PC-3 (cell line): ENCODE data around the gene ETV6. TPM values are rescaled to one million over a fixed set of nuclear protein-coding genes. Genes with fewer than 3 reads are reported as not detected.

Experiments
- ATAC-seq: fragments of 200-7000 bp; cut with Tn5 transposase; 2 replicates; pipeline ENCODE4 v1.9.1; 2020; ENCODE audit warnings: mild to moderate bottlenecking, moderate library complexity
- BruUV-seq: library from RNA; stranded (reverse); fragments of 400-500 nt; replicated peaks from 2 replicates; lab custom pipeline; 2021; lab: Mats Ljungman, UMichigan
- CTCF ChIA-PET: fragments of 300-600 bp; sonication (Branson Sonifier 250); formaldehyde crosslinking; loops from one replicate; lab custom pipeline; 2022; ENCODE audit warnings: antibody characterized with exemption; lab: Charles Lee
- POLR2A ChIA-PET: fragments of 300-600 bp; sonication (Branson Sonifier 250); formaldehyde crosslinking; loops from one replicate; lab custom pipeline; 2022; ENCODE audit warnings: antibody characterized with exemption; ENCODE audit not compliant: unreplicated experiment; lab: Charles Lee
- DNase-seq: peaks from one replicate; pipeline ENCODE4 v3.0.0-alpha.2; 2015
- H2AFZ ChIP-seq: fragments of 300-600 bp; sonication (generic); 2 replicates; pipeline ENCODE4 v1.6.0; 2016; ENCODE audit warnings: antibody characterized with exemption, low read length
- H3F3A ChIP-seq: fragments of 300-600 bp; sonication (generic); one replicate; pipeline ENCODE4 v1.6.0; 2017; ENCODE audit warnings: antibody characterized with exemption, low read length, control low read depth, mild to moderate bottlenecking; ENCODE audit not compliant: unreplicated experiment
- H3K27ac ChIP-seq: fragments of 300-600 bp; sonication (generic); 2 replicates; pipeline ENCODE4 v1.5.1; 2016; ENCODE audit warnings: mild to moderate bottlenecking, low read length
- H3K27me3 ChIP-seq: fragments of 300-600 bp; sonication (generic); 2 replicates; pipeline ENCODE4 v1.6.1; 2016; ENCODE audit warnings: low read length, mixed read lengths
- H3K36me3 ChIP-seq: fragments of 300-600 bp; sonication (generic); 2 replicates; pipeline ENCODE4 v1.6.1; 2016; ENCODE audit warnings: low read depth, mixed run types, low read length, mixed read lengths
- H3K4me1 ChIP-seq: fragments of 300-600 bp; sonication (generic); 2 replicates; pipeline ENCODE4 v1.5.1; 2016; ENCODE audit warnings: low read length; ENCODE audit not compliant: insufficient read depth
- H3K4me2 ChIP-seq: fragments of 300-600 bp; sonication (generic); 2 replicates; pipeline ENCODE4 v1.6.0; 2016; ENCODE audit warnings: low read length
- H3K4me3 ChIP-seq: fragments of 300-600 bp; sonication (generic); 2 replicates; pipeline ENCODE4 v1.5.1; 2016; ENCODE audit warnings: mild to moderate bottlenecking, low read length, mixed read lengths
- H3K79me2 ChIP-seq: fragments of 300-600 bp; sonication (generic); 2 replicates; pipeline ENCODE4 v1.6.1; 2017; ENCODE audit warnings: low read length, mixed read lengths
- H3K9ac ChIP-seq: fragments of 300-600 bp; sonication (generic); 2 replicates; pipeline ENCODE4 v1.6.0; 2016; ENCODE audit warnings: mild to moderate bottlenecking, low read length
- H3K9me2 ChIP-seq: fragments of 300-600 bp; sonication (generic); replicated peaks from 2 replicates; pipeline ENCODE4 v1.6.1; 2016; ENCODE audit warnings: mixed run types, low read length, mixed read lengths
- H3K9me3 ChIP-seq: fragments of 300-600 bp; sonication (generic); 2 replicates; pipeline ENCODE4 v1.6.1; 2016; ENCODE audit warnings: low read length, mixed read lengths
- H4K20me1 ChIP-seq: fragments of 300-600 bp; sonication (generic); 2 replicates; pipeline ENCODE4 v1.6.1; 2016; ENCODE audit warnings: low read length, mixed read lengths
- CTCF ChIP-seq: fragments of 300-600 bp; sonication (generic); conservative IDR thresholded peaks from 2 replicates; pipeline ENCODE4 v1.5.1; 2017; ENCODE audit warnings: antibody characterized with exemption, low read depth, mild to moderate bottlenecking, low read length
- EZH2 ChIP-seq: fragments of 300-600 bp; sonication (generic); IDR thresholded peaks from one replicate; pipeline ENCODE4 v1.6.1; 2017; ENCODE audit warnings: antibody characterized with exemption, mild to moderate bottlenecking, low read length; ENCODE audit not compliant: unreplicated experiment
- EZH2phosphoT487 ChIP-seq: fragments of 300-600 bp; sonication (generic); IDR thresholded peaks from 2 replicates; pipeline ENCODE4 v1.6.1; 2018; ENCODE audit warnings: mild to moderate bottlenecking, antibody characterized with exemption, low read length, borderline replicate concordance
- intact Hi-C: fragments of 100-400 bp; cut with micrococcal nuclease; formaldehyde crosslinking; loops from 2 replicates; pipeline ENCODE4 v1.9.0; 2023
- total RNA-seq: library from RNA; depleted of rRNA; stranded (reverse); fragments of >200 nt; gene quantifications from 2 replicates; pipeline ENCODE4 v1.2.3, GENCODE V29; 2014

ETV6 gene
- total RNA-seq, 1 experiment from 2014 or later = 5.0 TPM

- H3K4me3 ChIP-seq = peak overlapping the region; percentile 58; the same call in 1 of the 2 replicates
- no peaks in the 10 kb centered on the region for H3K79me2 ChIP-seq
- H3K4me1 ChIP-seq = peaks cover 54% of the 10 kb centered on the region
- TF ChIP-seq EZH2phosphoT487 (no peak), CTCF (no peak)
- no peaks in the 10 kb centered on the region for H3K27me3 ChIP-seq
- CTCF ChIA-PET = interaction anchor here (0.5 kb wide), 1 partner anchor 153 kb away, joined by 3 read pairs; no protein-coding TSS in a partner anchor
- intact Hi-C loops = loop anchor here (2.0 to 10.0 kb wide), 3 partner anchors 89 to 299 kb away; no protein-coding TSS in a partner anchor
- H3K9me3 ChIP-seq = no peaks in the 10 kb centered on the region
- no peak overlapping the region for H2AFZ ChIP-seq
- H3F3A ChIP-seq = no peaks in the 10 kb centered on the region
- no TSS peak for BruUV-seq
- no peaks in the 10 kb centered on the region for H3K9me2 ChIP-seq
- H3K27ac ChIP-seq = peak overlapping the region; percentile 100
- H3K9ac ChIP-seq = peak overlapping the region; percentile 89
- POLR2A ChIA-PET = no interaction called here
- no peaks in the 10 kb centered on the region for H4K20me1 ChIP-seq
- ATAC-seq = no peak
- peak overlapping the region; percentile 92 for H3K4me2 ChIP-seq
- DNase-seq = no peak
- H3K36me3 ChIP-seq = no peaks in the 10 kb centered on the region
Observed at GRCh38 chr12:11884116-11884515, 234.6 kb downstream of the ETV6 start.

- H3K36me3 ChIP-seq = no peaks in the 10 kb centered on the region
- peaks cover 48% of the 10 kb centered on the region for H3K4me1 ChIP-seq
- H3F3A ChIP-seq = no peaks in the 10 kb centered on the region
- peak overlapping the region; percentile 89 for H3K9ac ChIP-seq
- TF ChIP-seq EZH2phosphoT487 (no peak), EZH2 (no peak), CTCF (no peak)
- CTCF ChIA-PET = no interaction called here
- H3K4me2 ChIP-seq = peak overlapping the region; percentile 92
- no peaks in the 10 kb centered on the region for H3K9me2 ChIP-seq
- H3K79me2 ChIP-seq = no peaks in the 10 kb centered on the region
- peak; percentile 62 for DNase-seq
- H2AFZ ChIP-seq = no peak overlapping the region
- H3K27ac ChIP-seq = peak overlapping the region; percentile 100
- BruUV-seq = TSS peak; percentile 49
- intact Hi-C loops = loop anchor here (2.0 to 10.0 kb wide), 3 partner anchors 90 to 300 kb away; no protein-coding TSS in a partner anchor
- no peaks in the 10 kb centered on the region for H3K9me3 ChIP-seq
- no peaks in the 10 kb centered on the region for H3K27me3 ChIP-seq
- peak; percentile 45 for ATAC-seq
- POLR2A ChIA-PET = no interaction called here
- peak overlapping the region; percentile 58 for H3K4me3 ChIP-seq
- no peaks in the 10 kb centered on the region for H4K20me1 ChIP-seq
Observed at GRCh38 chr12:11884706-11885105, 235.2 kb downstream of the ETV6 start.
